Skeletal muscle tissue (tissue), 4 donors: Measurements from ENCODE around the gene POLR3H. TPM values are rescaled to one million over a fixed set of nuclear protein-coding genes. Genes with fewer than 3 reads are reported as not detected.
"Not testable (repeated sequence)": the region's sequence is repeated elsewhere in the genome, so short reads cannot be mapped to it uniquely, and the experiment has no call there.

Experiments used
- H3K27ac ChIP-seq: one replicate; pipeline ENCODE4 v1.7.0; 2013; ENCODE audit warnings: mild to moderate bottlenecking, low read depth, low read length, inconsistent platforms
- H3K27me3 ChIP-seq, 3 donors: one replicate each; pipeline ENCODE4 v1.7.0; 2013; ENCODE audit warnings: low read length in 3 of 3; ENCODE audit not compliant: control insufficient read depth in 3 of 3, insufficient read depth in 3 of 3
- H3K36me3 ChIP-seq, 3 donors: one replicate each; pipeline ENCODE4 v1.7.0; 2013; ENCODE audit warnings: low read length in 3 of 3; ENCODE audit not compliant: control insufficient read depth in 3 of 3, insufficient read depth in 3 of 3
- H3K4me1 ChIP-seq, 3 donors: one replicate each; pipeline ENCODE4 v1.7.0; 2013; ENCODE audit warnings: low read length in 3 of 3, mild to moderate bottlenecking in 3 of 3; ENCODE audit not compliant: control insufficient read depth in 3 of 3, insufficient read depth in 3 of 3
- H3K4me3 ChIP-seq, 3 donors: one replicate each; pipeline ENCODE4 v1.7.0; 2013; ENCODE audit warnings: low read length in 3 of 3
- H3K9ac ChIP-seq, 3 donors: one replicate each; pipeline ENCODE4 v1.7.0; 2013; ENCODE audit warnings: low read length in 3 of 3, mild to moderate bottlenecking in 3 of 3, moderate library complexity in 2 of 3, low read depth in 1 of 3
- H3K9me3 ChIP-seq, 3 donors: one replicate each; pipeline ENCODE4 v1.7.0; 2013; ENCODE audit warnings: low read length in 3 of 3; ENCODE audit not compliant: control insufficient read depth in 3 of 3
- total RNA-seq: library from RNA; depleted of rRNA; stranded (reverse); fragments of >200 nt; gene quantifications from one replicate; pipeline ENCODE4 v1.2.3, GENCODE V29; 2014
- donor health status: Osteomylitis.

The POLR3H gene
- total RNA-seq, 1 donor from 2014 or later = 12.0 TPM

GRCh38 chr22:41565403-41566054, 21.3 kb upstream of the POLR3H start:
- Histone ChIP-seq H3K27ac (no peak overlapping the region), H3K9ac (no peak overlapping the region), H3K4me3 (no peak overlapping the region), H3K4me1 (peaks cover 5 to 8% (median 6%) of the 10 kb centered on the region in 3 donors), H3K9me3 (no peaks in the 10 kb centered on the region), H3K36me3 (no peaks in the 10 kb centered on the region), H3K27me3 (peaks cover 0 to 18% (median 0%) of the 10 kb centered on the region in 3 donors)

- Histone ChIP-seq H3K9ac (no peak overlapping the region), H3K4me1 (peaks cover 5 to 8% (median 6%) of the 10 kb centered on the region in 3 donors), H3K27ac (no peak overlapping the region), H3K9me3 (no peaks in the 10 kb centered on the region), H3K36me3 (no peaks in the 10 kb centered on the region), H3K27me3 (peaks cover 0 to 22% (median 3%) of the 10 kb centered on the region in 3 donors), H3K4me3 (no peak overlapping the region)
These were observed 20.3 kb upstream of the POLR3H start for GRCh38 chr22:41564563-41564962.

- no peaks in the 10 kb centered on the region for H3K36me3 ChIP-seq
- peaks cover 0 to 22% (median 3%) of the 10 kb centered on the region in 3 donors for H3K27me3 ChIP-seq
- no peak overlapping the region for H3K27ac ChIP-seq
- H3K4me1 ChIP-seq = peaks cover 5 to 8% (median 6%) of the 10 kb centered on the region in 3 donors
- H3K9ac ChIP-seq = no peak overlapping the region
- no peaks in the 10 kb centered on the region for H3K9me3 ChIP-seq
- no peak overlapping the region for H3K4me3 ChIP-seq
These were observed 18.9 kb upstream of the POLR3H start for GRCh38 chr22:41563051-41563711.

- no peak overlapping the region for H3K9ac ChIP-seq
- peaks cover 3 to 28% (median 3%) of the 10 kb centered on the region in 3 donors for H3K27me3 ChIP-seq
- H3K36me3 ChIP-seq = no peaks in the 10 kb centered on the region
- peaks cover 5 to 8% (median 6%) of the 10 kb centered on the region in 3 donors for H3K4me1 ChIP-seq
- H3K9me3 ChIP-seq = no peaks in the 10 kb centered on the region
- no peak overlapping the region for H3K4me3 ChIP-seq
- no peak overlapping the region for H3K27ac ChIP-seq
These were observed 18.2 kb upstream of the POLR3H start for GRCh38 chr22:41562461-41562860.

GRCh38 chr22:41561788-41562187, 17.5 kb upstream of the POLR3H start:
- H3K4me3 ChIP-seq = no peak overlapping the region
- no peak overlapping the region for H3K27ac ChIP-seq
- peaks cover 5 to 9% (median 8%) of the 10 kb centered on the region in 3 donors for H3K4me1 ChIP-seq
- no peaks in the 10 kb centered on the region for H3K9me3 ChIP-seq
- no peak overlapping the region for H3K9ac ChIP-seq
- H3K27me3 ChIP-seq = peaks cover 3 to 33% (median 7%) of the 10 kb centered on the region in 3 donors
- H3K36me3 ChIP-seq = no peaks in the 10 kb centered on the region

- Histone ChIP-seq H3K4me1 (peaks cover 5 to 9% (median 8%) of the 10 kb centered on the region in 3 donors), H3K9ac (peak overlapping the region in 1 of 3 donors; percentile 54), H3K36me3 (no peaks in the 10 kb centered on the region), H3K9me3 (no peaks in the 10 kb centered on the region), H3K27ac (no peak overlapping the region), H3K27me3 (peaks cover 3 to 38% (median 7%) of the 10 kb centered on the region in 3 donors), H3K4me3 (peak overlapping the region in 1 of 3 donors; percentile 49)
These were observed 17.1 kb upstream of the POLR3H start for GRCh38 chr22:41561335-41561734.

- no peak overlapping the region for H3K4me3 ChIP-seq
- H3K36me3 ChIP-seq = no peaks in the 10 kb centered on the region
- peaks cover 3 to 8% (median 3%) of the 10 kb centered on the region in 3 donors for H3K4me1 ChIP-seq
- no peaks in the 10 kb centered on the region for H3K9me3 ChIP-seq
- H3K27ac ChIP-seq = no peak overlapping the region
- H3K9ac ChIP-seq = no peak overlapping the region
- H3K27me3 ChIP-seq = peaks cover 3 to 40% (median 7%) of the 10 kb centered on the region in 3 donors
These were observed 15.8 kb upstream of the POLR3H start for GRCh38 chr22:41560095-41560471.

GRCh38 chr22:41558241-41558630, 14.0 kb upstream of the POLR3H start:
- not testable (repeated sequence) for H3K27ac ChIP-seq, H3K4me3 ChIP-seq, H3K9me3 ChIP-seq, H3K9ac ChIP-seq, H3K36me3 ChIP-seq, H3K4me1 ChIP-seq
- peaks cover 3 to 40% (median 7%) of the 10 kb centered on the region in 3 donors for H3K27me3 ChIP-seq

- H3K4me3 ChIP-seq = no peak overlapping the region
- H3K36me3 ChIP-seq = no peaks in the 10 kb centered on the region
- H3K9ac ChIP-seq = no peak overlapping the region
- no peak overlapping the region for H3K27ac ChIP-seq
- no peaks in the 10 kb centered on the region for H3K9me3 ChIP-seq
- H3K27me3 ChIP-seq = peaks cover 3 to 40% (median 7%) of the 10 kb centered on the region in 3 donors
- H3K4me1 ChIP-seq = peaks cover 0 to 8% (median 3%) of the 10 kb centered on the region in 3 donors
These were observed 13.4 kb upstream of the POLR3H start for GRCh38 chr22:41557401-41558240.
